Upper lobe of left lung (tissue), 6 donors: ENCODE data around the gene SLC25A27. TPM values are rescaled to one million over a fixed set of nuclear protein-coding genes. Genes with fewer than 3 reads are reported as not detected.

Experiments used
- ATAC-seq, 2 donors: fragments of 200-7000 bp; cut with Tn5 transposase; one replicate each; pipeline ENCODE4 v1.9.1; 2022; ENCODE audit warnings: mild to moderate bottlenecking in 2 of 2, moderate library complexity in 2 of 2; ENCODE audit not compliant: low FRiP score in 2 of 2
- DNase-seq, 2 donors: peaks; one replicate each; pipeline ENCODE4 v3.0.0-alpha.2; 2019 to 2020
- H3K27ac ChIP-seq, 4 donors: fragments of 200-600 bp; sonication (generic); one replicate each; pipeline ENCODE4 v1.5.1; 2016 to 2019
- H3K27me3 ChIP-seq, 4 donors: fragments of 200-600 bp; sonication (generic); one replicate each; pipeline ENCODE4 v1.5.1; 2017 to 2019
- H3K36me3 ChIP-seq, 4 donors: fragments of 200-600 bp; sonication (generic); one replicate each; pipeline ENCODE4 v1.5.1; 2016 to 2019
- H3K4me1 ChIP-seq, 4 donors: fragments of 200-600 bp; sonication (generic); one replicate each; pipeline ENCODE4 v1.5.1; 2018 to 2019
- H3K4me3 ChIP-seq, 4 donors: fragments of 200-600 bp; sonication (generic); one replicate each; pipeline ENCODE4 v1.5.1; 2017 to 2019; ENCODE audit warnings: mild to moderate bottlenecking in 2 of 4, moderate library complexity in 1 of 4
- H3K9me3 ChIP-seq, 4 donors: fragments of 200-600 bp; sonication (generic); one replicate each; pipeline ENCODE4 v1.5.1; 2018 to 2019
- EP300 ChIP-seq, 4 donors: sonication (generic); formaldehyde crosslinking; IDR thresholded peaks; one replicate each; pipeline ENCODE4 v1.5.1; 2017; ENCODE audit warnings: antibody characterized with exemption in 4 of 4, control low read depth in 2 of 4
- POLR2A ChIP-seq, 4 donors: fragments of 450-650 bp; IDR thresholded peaks; one replicate each; pipeline ENCODE4 v1.5.1; 2016 to 2017; ENCODE audit warnings: antibody characterized with exemption in 4 of 4, mild to moderate bottlenecking in 2 of 4
- POLR2AphosphoS5 ChIP-seq, 2 donors: sonication (generic); formaldehyde crosslinking; IDR thresholded peaks; one replicate each; pipeline ENCODE4 v1.5.1; 2017; ENCODE audit warnings: antibody characterized with exemption in 2 of 2
- WGBS, 2 donors: methylation state at CpG; one replicate each; pipeline ENCODE4 v1.1.5; 2017 to 2018; 5-methylcytosine and 5-hydroxymethylcytosine counted together
- total RNA-seq, 6 donors: library from RNA; depleted of rRNA in 4 of 6; stranded (reverse); fragments of >200 nt in 4 of 6; gene quantifications; one replicate each; pipeline versions ENCODE4 v1.1.0 to v1.2.1, GENCODE V29; 2016 to 2021
- TF ChIP-seq, protein P1 (sequence below), 6 experiments: fragments of 450-650 bp in 4 of 6; fragments of 200-600 bp in 2 of 6; sonication (generic) in 2 of 6; IDR thresholded peaks; one replicate each; pipeline ENCODE4 v1.5.1; 2016 to 2019; ENCODE audit warnings: antibody characterized with exemption in 6 of 6
- donor health status: DM: no; HTN: no; CAD: no; lungs with moderate emphysema.
- donor health status: DM: no; HTN: yes; CAD: no; lungs with severe emphysema.

SLC25A27 gene, protein sequence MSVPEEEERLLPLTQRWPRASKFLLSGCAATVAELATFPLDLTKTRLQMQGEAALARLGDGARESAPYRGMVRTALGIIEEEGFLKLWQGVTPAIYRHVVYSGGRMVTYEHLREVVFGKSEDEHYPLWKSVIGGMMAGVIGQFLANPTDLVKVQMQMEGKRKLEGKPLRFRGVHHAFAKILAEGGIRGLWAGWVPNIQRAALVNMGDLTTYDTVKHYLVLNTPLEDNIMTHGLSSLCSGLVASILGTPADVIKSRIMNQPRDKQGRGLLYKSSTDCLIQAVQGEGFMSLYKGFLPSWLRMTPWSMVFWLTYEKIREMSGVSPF
- total RNA-seq = 10 to 100 TPM in 5 of 6 donors, 1 to 10 TPM in 1; 7.8 to 61.8 (median 13.7) TPM

DNA sequence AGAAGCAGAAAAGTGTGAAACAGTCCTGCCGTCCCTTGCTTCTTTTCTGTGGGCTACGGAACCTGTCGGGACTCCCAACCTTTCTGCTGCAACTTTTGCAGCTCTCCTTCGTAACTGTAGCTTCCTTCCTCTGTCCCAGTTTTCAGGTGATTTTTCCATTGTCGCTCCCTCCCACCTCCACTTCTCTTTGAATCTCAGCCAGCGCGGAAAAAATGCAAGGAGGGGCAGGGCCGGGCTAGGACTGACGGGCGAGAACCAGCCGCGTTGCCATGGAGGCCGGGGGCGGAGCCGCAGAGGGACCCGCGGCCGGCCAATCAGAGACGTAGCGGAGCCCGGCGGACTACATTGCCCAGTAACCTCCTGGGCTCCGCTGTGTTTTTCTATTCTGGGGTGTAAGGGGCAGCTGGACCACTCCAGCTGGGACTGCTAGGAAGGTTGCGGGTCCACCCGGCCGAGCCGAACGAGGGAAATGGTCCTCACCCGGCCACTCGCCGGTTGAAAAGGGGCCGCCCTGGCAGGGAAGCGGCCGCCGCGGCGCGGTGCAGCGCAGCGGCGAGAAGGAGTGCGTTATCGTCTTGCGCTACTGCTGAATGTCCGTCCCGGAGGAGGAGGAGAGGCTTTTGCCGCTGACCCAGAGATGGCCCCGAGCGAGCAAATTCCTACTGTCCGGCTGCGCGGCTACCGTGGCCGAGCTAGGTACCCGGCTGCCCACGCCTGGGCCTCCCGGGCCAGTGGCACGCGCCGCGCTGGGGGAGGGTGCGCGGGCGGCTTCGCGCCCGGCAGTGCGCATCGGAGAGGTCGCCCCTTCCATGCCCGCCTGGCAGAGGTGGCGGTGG lies at the start of gene SLC25A27, which contains the start of gene CYP39A1:
SLC25A27 (plus strand) TSS at position 373 of the 836 bp plus-strand sequence; CDS start at position 591, 218 bp downstream.
CYP39A1 (minus strand) TSS at position 216 of the 836 bp plus-strand sequence. CDS start 236 bp downstream, outside the sequence.
- WGBS, 2 donors = 1 to 2% methylated on average over 21 to 54 of the region's 72 CpGs
- DNase-seq = peak; percentile 97 to 98
- Histone ChIP-seq H3K36me3 (peaks cover 0 to 2% (median 0%) of the 10 kb centered on the region in 4 donors), H3K27me3 (no peaks in the 10 kb centered on the region), H3K4me1 (peaks cover 0 to 11% (median 7%) of the 10 kb centered on the region in 4 donors), H3K9me3 (no peaks in the 10 kb centered on the region), H3K4me3 (peak within 1 kb of the TSS; percentile 72 to 91 (median 81)), H3K27ac (peak within 1 kb of the TSS; percentile 61 to 84 (median 74))
- TF ChIP-seq POLR2A (IDR thresholded peaks at IDR 0.05) (peak in 3 of 4 donors; percentile 40 to 66 (median 45)), POLR2AphosphoS5 (IDR thresholded peaks at IDR 0.05) (no peak)
- peak; percentile 100 for ATAC-seq

DNA sequence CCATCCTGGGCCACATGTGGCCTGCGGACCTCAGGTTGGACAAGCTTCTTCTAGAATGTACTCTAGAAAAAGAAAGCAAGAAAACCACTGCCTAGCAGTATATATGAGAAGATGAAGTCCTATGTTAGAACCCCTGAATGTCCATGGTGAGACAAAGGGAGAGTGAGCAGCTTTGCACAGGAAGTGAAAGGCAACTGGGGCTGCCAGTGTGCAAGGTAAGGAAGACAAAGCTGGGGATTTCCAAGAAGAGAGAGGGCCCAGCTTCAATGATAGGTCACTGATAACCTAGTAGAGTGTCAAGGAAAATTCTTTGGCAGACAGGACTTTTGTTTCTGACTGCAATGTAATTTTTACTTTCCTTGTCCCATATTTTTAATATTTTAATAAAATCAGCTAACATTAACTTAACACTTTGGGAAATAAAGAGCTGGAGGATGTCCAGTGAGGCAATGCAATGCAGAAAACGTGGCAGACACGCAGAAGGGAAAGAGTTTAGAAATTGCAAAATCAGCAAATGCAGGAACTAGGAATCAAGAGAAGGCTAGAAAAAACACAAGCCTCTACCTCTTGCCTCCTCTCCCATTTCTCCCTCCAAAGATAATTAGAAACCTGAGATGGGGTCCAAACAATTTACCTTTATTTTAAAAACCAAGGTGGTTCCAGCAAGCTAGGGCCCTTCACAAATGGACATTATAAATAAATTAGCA lies 47.5 kb upstream of the SLC25A27 start:
- TF ChIP-seq POLR2A (IDR thresholded peaks at IDR 0.05) = no peak
- TF ChIP-seq EP300 (IDR thresholded peaks at IDR 0.05) = no peak
- TF ChIP-seq, protein P1, sequence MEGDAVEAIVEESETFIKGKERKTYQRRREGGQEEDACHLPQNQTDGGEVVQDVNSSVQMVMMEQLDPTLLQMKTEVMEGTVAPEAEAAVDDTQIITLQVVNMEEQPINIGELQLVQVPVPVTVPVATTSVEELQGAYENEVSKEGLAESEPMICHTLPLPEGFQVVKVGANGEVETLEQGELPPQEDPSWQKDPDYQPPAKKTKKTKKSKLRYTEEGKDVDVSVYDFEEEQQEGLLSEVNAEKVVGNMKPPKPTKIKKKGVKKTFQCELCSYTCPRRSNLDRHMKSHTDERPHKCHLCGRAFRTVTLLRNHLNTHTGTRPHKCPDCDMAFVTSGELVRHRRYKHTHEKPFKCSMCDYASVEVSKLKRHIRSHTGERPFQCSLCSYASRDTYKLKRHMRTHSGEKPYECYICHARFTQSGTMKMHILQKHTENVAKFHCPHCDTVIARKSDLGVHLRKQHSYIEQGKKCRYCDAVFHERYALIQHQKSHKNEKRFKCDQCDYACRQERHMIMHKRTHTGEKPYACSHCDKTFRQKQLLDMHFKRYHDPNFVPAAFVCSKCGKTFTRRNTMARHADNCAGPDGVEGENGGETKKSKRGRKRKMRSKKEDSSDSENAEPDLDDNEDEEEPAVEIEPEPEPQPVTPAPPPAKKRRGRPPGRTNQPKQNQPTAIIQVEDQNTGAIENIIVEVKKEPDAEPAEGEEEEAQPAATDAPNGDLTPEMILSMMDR (IDR thresholded peaks at IDR 0.05) = no peak
- TF ChIP-seq POLR2AphosphoS5 (IDR thresholded peaks at IDR 0.05) = no peak
- no peak for ATAC-seq
- H3K27me3 ChIP-seq = no peaks in the 10 kb centered on the region
- no peak overlapping the region for H3K27ac ChIP-seq
- WGBS, 2 donors = 63 to 70% methylated on average over 3 of the region's 3 CpGs
- no peak overlapping the region for H3K4me3 ChIP-seq
- no peaks in the 10 kb centered on the region for H3K9me3 ChIP-seq
- no peaks in the 10 kb centered on the region for H3K4me1 ChIP-seq
- no peaks in the 10 kb centered on the region for H3K36me3 ChIP-seq
- no peak for DNase-seq

DNA sequence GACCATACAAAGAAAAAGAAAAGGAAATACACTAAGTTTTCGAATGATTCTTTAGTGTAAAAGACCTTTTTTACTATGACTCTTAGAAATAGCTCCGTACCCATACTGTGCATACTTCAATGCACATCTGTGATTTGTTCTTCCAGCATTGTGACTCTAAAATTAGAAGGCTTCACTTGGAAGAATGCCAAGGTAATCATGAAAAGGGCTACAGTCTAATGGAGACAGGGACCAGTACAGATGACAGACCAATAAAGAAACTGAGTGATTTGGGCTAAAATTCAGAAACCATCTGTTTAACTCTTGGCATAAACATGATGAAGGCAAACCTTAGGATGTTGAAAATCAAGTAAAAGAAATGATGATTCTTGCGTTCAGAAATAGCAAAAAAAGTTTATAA lies 46.4 kb upstream of the SLC25A27 start:
- H3K4me3 ChIP-seq = no peak overlapping the region
- no peaks in the 10 kb centered on the region for H3K4me1 ChIP-seq
- no peak for TF ChIP-seq POLR2AphosphoS5 (IDR thresholded peaks at IDR 0.05)
- TF ChIP-seq, protein P1 (IDR thresholded peaks at IDR 0.05) = no peak
- TF ChIP-seq POLR2A (IDR thresholded peaks at IDR 0.05) = no peak
- no peak for TF ChIP-seq EP300 (IDR thresholded peaks at IDR 0.05)
- H3K27ac ChIP-seq = no peak overlapping the region
- no peaks in the 10 kb centered on the region for H3K9me3 ChIP-seq
- no peaks in the 10 kb centered on the region for H3K27me3 ChIP-seq
- no peaks in the 10 kb centered on the region for H3K36me3 ChIP-seq
- DNase-seq (no peak), ATAC-seq (no peak)
- WGBS, 2 donors = 67 to 77% methylated on average over 3 of the region's 3 CpGs

DNA sequence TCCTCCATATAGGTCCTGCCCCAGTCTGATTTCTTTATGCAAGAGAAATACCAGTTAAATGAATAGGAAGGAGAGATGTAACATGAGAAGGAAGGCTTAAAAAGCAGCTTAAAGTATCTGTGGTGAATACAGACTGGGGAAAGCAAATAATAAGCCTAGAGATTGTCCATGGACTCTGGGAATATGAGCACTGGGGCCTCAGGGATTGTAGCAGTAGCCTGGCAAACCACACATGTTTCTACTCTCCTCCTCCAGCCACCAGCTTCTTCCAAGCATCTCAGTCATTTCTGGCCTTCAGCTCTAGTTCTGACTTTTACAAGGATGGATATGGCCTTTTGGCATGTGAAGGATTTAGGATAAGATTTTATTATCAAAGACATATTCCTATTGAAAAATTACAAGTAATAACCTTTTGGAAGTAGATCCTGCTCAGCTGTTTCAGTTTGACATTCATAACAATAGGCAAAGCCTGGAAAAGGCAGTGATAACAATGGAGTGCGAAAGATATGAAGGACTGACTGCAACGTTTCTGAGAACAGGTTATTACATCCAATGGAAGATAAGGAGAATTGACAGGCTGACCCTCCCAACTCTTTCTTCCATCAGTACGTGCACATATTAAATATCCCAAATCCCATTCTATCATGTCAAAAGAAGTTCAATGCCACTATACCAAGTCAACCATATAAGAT lies 41.8 kb upstream of the SLC25A27 start:
- Histone ChIP-seq H3K4me1 (no peaks in the 10 kb centered on the region), H3K27me3 (no peaks in the 10 kb centered on the region), H3K36me3 (no peaks in the 10 kb centered on the region), H3K4me3 (no peak overlapping the region), H3K27ac (no peak overlapping the region), H3K9me3 (no peaks in the 10 kb centered on the region)
- ATAC-seq = no peak
- TF ChIP-seq POLR2AphosphoS5 (IDR thresholded peaks at IDR 0.05) = no peak
- TF ChIP-seq, protein P1 (IDR thresholded peaks at IDR 0.05) = no peak
- no peak for TF ChIP-seq EP300 (IDR thresholded peaks at IDR 0.05)
- TF ChIP-seq POLR2A (IDR thresholded peaks at IDR 0.05) = no peak
- no peak for DNase-seq
- WGBS, 2 donors = 74 to 76% methylated on average over 3 of the region's 3 CpGs
